Activated naive CD8-positive, alpha-beta T cell treated with anti-CD3 and anti-CD28 coated beads, Interleukin-2, amount 10 ng/mL, durations not matched to agents 7 days and 5 days (primary cell): ENCODE data around the gene MEGF6. TPM values are rescaled to one million over a fixed set of nuclear protein-coding genes. Genes with fewer than 3 reads are reported as not detected.

ENCODE experiments used
- ATAC-seq: fragments of 150-1000 bp; cut with Tn5 transposase; one replicate; pipeline ENCODE4 v1.10.0; 2021; ENCODE audit warnings: low read depth, moderate library complexity
- POLR2A ChIA-PET: fragments of 350-600 bp; sonication (Branson Sonifier 250); formaldehyde crosslinking; loops from one replicate; lab custom pipeline; 2021; ENCODE audit warnings: antibody characterized with exemption; lab: Charles Lee
- DNase-seq: peaks from one replicate; pipeline ENCODE4 v3.0.0; 2021
- H3K27ac Mint-ChIP-seq: one replicate; pipeline ENCODE4 v1.8.0; 2022; ENCODE audit warnings: mild to moderate bottlenecking, mixed read lengths
- H3K27me3 Mint-ChIP-seq: one replicate; pipeline ENCODE4 v1.8.0; 2022; ENCODE audit warnings: mild to moderate bottlenecking, moderate library complexity, mixed read lengths
- H3K36me3 Mint-ChIP-seq: one replicate; pipeline ENCODE4 v1.8.0; 2021; ENCODE audit warnings: mild to moderate bottlenecking, mixed read lengths
- H3K4me1 Mint-ChIP-seq: one replicate; pipeline ENCODE4 v1.8.0; 2021; ENCODE audit warnings: mixed read lengths
- H3K4me3 Mint-ChIP-seq: one replicate; pipeline ENCODE4 v1.8.0; 2022; ENCODE audit warnings: mild to moderate bottlenecking, moderate library complexity, mixed read lengths
- H3K9me3 Mint-ChIP-seq: one replicate; pipeline ENCODE4 v1.8.0; 2021; ENCODE audit warnings: mixed read lengths
- total RNA-seq, 2 experiments: library from RNA; stranded (reverse); gene quantifications; one replicate each; pipeline ENCODE4 v1.2.3, GENCODE V29; 2021

MEGF6 gene
- total RNA-seq, 2 experiments from 2014 or later = 56.6 TPM

- Mint-ChIP-seq H3K27me3 (no peaks in the 10 kb centered on the region), H3K4me3 (no peak overlapping the region), H3K4me1 (no peaks in the 10 kb centered on the region), H3K36me3 (no peaks in the 10 kb centered on the region), H3K9me3 (no peaks in the 10 kb centered on the region), H3K27ac (no peak overlapping the region)
- ATAC-seq (no peak), DNase-seq (no peak)
- POLR2A ChIA-PET = no interaction called here
Measured at GRCh38 chr1:3515272-3515671, 96.0 kb downstream of the MEGF6 start.

GRCh38 chr1:3514404-3514803 lies 96.9 kb downstream of the MEGF6 start:
- Mint-ChIP-seq H3K27me3 (no peaks in the 10 kb centered on the region), H3K4me1 (no peaks in the 10 kb centered on the region)
- POLR2A ChIA-PET = no interaction called here

GRCh38 chr1:3511856-3512255 lies 99.5 kb downstream of the MEGF6 start:
- Mint-ChIP-seq H3K27me3 (no peaks in the 10 kb centered on the region), H3K4me1 (no peaks in the 10 kb centered on the region), H3K36me3 (no peaks in the 10 kb centered on the region), H3K4me3 (no peak overlapping the region), H3K27ac (no peak overlapping the region), H3K9me3 (no peaks in the 10 kb centered on the region)
- no peak for DNase-seq
- no peak for ATAC-seq
- POLR2A ChIA-PET = no interaction called here

More at GRCh38 chr1:3514404-3514803, 96.9 kb downstream of the MEGF6 start:
- H3K4me3 Mint-ChIP-seq = no peak overlapping the region
- no peaks in the 10 kb centered on the region for H3K36me3 Mint-ChIP-seq
- ATAC-seq = no peak
- H3K27ac Mint-ChIP-seq = no peak overlapping the region
- H3K9me3 Mint-ChIP-seq = no peaks in the 10 kb centered on the region
- DNase-seq = no peak

- H3K4me3 Mint-ChIP-seq = no peak overlapping the region
- ATAC-seq = no peak
- POLR2A ChIA-PET = no interaction called here
- H3K27me3 Mint-ChIP-seq = no peaks in the 10 kb centered on the region
- H3K36me3 Mint-ChIP-seq = no peaks in the 10 kb centered on the region
- H3K4me1 Mint-ChIP-seq = no peaks in the 10 kb centered on the region
- DNase-seq = no peak
- H3K9me3 Mint-ChIP-seq = no peaks in the 10 kb centered on the region
- no peak overlapping the region for H3K27ac Mint-ChIP-seq
Measured at GRCh38 chr1:3511306-3511705, 100.0 kb downstream of the MEGF6 start.

GRCh38 chr1:3510956-3511250 lies 100.4 kb downstream of the MEGF6 start:
- no peaks in the 10 kb centered on the region for H3K9me3 Mint-ChIP-seq
- H3K27me3 Mint-ChIP-seq = no peaks in the 10 kb centered on the region
- POLR2A ChIA-PET = no interaction called here
- no peak overlapping the region for H3K4me3 Mint-ChIP-seq
- ATAC-seq (no peak), DNase-seq (no peak)
- H3K36me3 Mint-ChIP-seq = no peaks in the 10 kb centered on the region
- H3K27ac Mint-ChIP-seq = no peak overlapping the region
- H3K4me1 Mint-ChIP-seq = no peaks in the 10 kb centered on the region

- Mint-ChIP-seq H3K27me3 (no peaks in the 10 kb centered on the region), H3K36me3 (no peaks in the 10 kb centered on the region), H3K4me3 (no peak overlapping the region), H3K4me1 (no peaks in the 10 kb centered on the region), H3K27ac (no peak overlapping the region), H3K9me3 (no peaks in the 10 kb centered on the region)
- no peak for ATAC-seq
- DNase-seq = no peak
- POLR2A ChIA-PET = no interaction called here
Measured at GRCh38 chr1:3510136-3510955, 101.0 kb downstream of the MEGF6 start.

GRCh38 chr1:3509721-3510120 lies 101.6 kb downstream of the MEGF6 start:
- no peaks in the 10 kb centered on the region for H3K4me1 Mint-ChIP-seq
- H3K9me3 Mint-ChIP-seq = no peaks in the 10 kb centered on the region
- POLR2A ChIA-PET = no interaction called here
- no peak overlapping the region for H3K4me3 Mint-ChIP-seq
- no peak overlapping the region for H3K27ac Mint-ChIP-seq
- no peaks in the 10 kb centered on the region for H3K27me3 Mint-ChIP-seq
- ATAC-seq (no peak), DNase-seq (no peak)
- no peaks in the 10 kb centered on the region for H3K36me3 Mint-ChIP-seq

GRCh38 chr1:3508757-3509415 lies 102.4 kb downstream of the MEGF6 start:
- Mint-ChIP-seq H3K36me3 (no peaks in the 10 kb centered on the region), H3K4me3 (no peak overlapping the region)
- ATAC-seq = no peak

GRCh38 chr1:3507636-3508275 lies 103.6 kb downstream of the MEGF6 start:
- no peaks in the 10 kb centered on the region for H3K4me1 Mint-ChIP-seq
- H3K4me3 Mint-ChIP-seq = no peak overlapping the region
- POLR2A ChIA-PET = no interaction called here
- no peaks in the 10 kb centered on the region for H3K9me3 Mint-ChIP-seq
- DNase-seq = no peak
- no peak overlapping the region for H3K27ac Mint-ChIP-seq
- H3K27me3 Mint-ChIP-seq = no peaks in the 10 kb centered on the region
- ATAC-seq = no peak
- H3K36me3 Mint-ChIP-seq = no peaks in the 10 kb centered on the region

More at GRCh38 chr1:3508757-3509415, 102.4 kb downstream of the MEGF6 start:
- no peaks in the 10 kb centered on the region for H3K27me3 Mint-ChIP-seq
- H3K9me3 Mint-ChIP-seq = no peaks in the 10 kb centered on the region
- DNase-seq = no peak
- no peak overlapping the region for H3K27ac Mint-ChIP-seq
- POLR2A ChIA-PET = no interaction called here
- no peaks in the 10 kb centered on the region for H3K4me1 Mint-ChIP-seq

GRCh38 chr1:3506943-3507342 lies 104.4 kb downstream of the MEGF6 start:
- POLR2A ChIA-PET = no interaction called here
- no peaks in the 10 kb centered on the region for H3K27me3 Mint-ChIP-seq
- ATAC-seq (no peak), DNase-seq (no peak)
- no peak overlapping the region for H3K4me3 Mint-ChIP-seq
- H3K9me3 Mint-ChIP-seq = no peaks in the 10 kb centered on the region
- no peak overlapping the region for H3K27ac Mint-ChIP-seq
- no peaks in the 10 kb centered on the region for H3K36me3 Mint-ChIP-seq
- no peaks in the 10 kb centered on the region for H3K4me1 Mint-ChIP-seq

- Mint-ChIP-seq H3K27me3 (no peaks in the 10 kb centered on the region), H3K27ac (no peak overlapping the region), H3K4me3 (no peak overlapping the region), H3K36me3 (no peaks in the 10 kb centered on the region), H3K9me3 (no peaks in the 10 kb centered on the region), H3K4me1 (no peaks in the 10 kb centered on the region)
- DNase-seq = no peak
- ATAC-seq = no peak
- POLR2A ChIA-PET = no interaction called here
Measured at GRCh38 chr1:3506041-3506440, 105.3 kb downstream of the MEGF6 start.

GRCh38 chr1:3505161-3505560 lies 106.1 kb downstream of the MEGF6 start:
- Mint-ChIP-seq H3K4me3 (no peak overlapping the region), H3K27me3 (no peaks in the 10 kb centered on the region), H3K4me1 (no peaks in the 10 kb centered on the region), H3K27ac (no peak overlapping the region), H3K36me3 (no peaks in the 10 kb centered on the region), H3K9me3 (no peaks in the 10 kb centered on the region)
- DNase-seq (no peak), ATAC-seq (no peak)
- POLR2A ChIA-PET = no interaction called here

- Mint-ChIP-seq H3K36me3 (no peaks in the 10 kb centered on the region), H3K4me3 (no peak overlapping the region), H3K9me3 (no peaks in the 10 kb centered on the region), H3K27me3 (no peaks in the 10 kb centered on the region), H3K27ac (no peak overlapping the region), H3K4me1 (no peaks in the 10 kb centered on the region)
- ATAC-seq = no peak
- DNase-seq = no peak
- POLR2A ChIA-PET = no interaction called here
Measured at GRCh38 chr1:3504822-3505153, 106.5 kb downstream of the MEGF6 start.
